GM18867 (cell line): ENCODE data around the gene PCYT1B.
"Not testable (repeated sequence)": the region's sequence is repeated elsewhere in the genome, so short reads cannot be mapped to it uniquely, and the experiment has no call there.

Experiments used
- ATAC-seq: cut with Tn5 transposase; IDR thresholded peaks from one replicate; pipeline ENCODE4 v1.9.1; 2021; ENCODE audit warnings: mild to moderate bottlenecking, moderate library complexity; ENCODE audit not compliant: unreplicated experiment

PCYT1B gene

GRCh38 chrX:24647257-24648058 is at the start of gene PCYT1B:
Gene PCYT1B, minus strand, starts transcription at chrX:24647347. Its CDS starts 242 bp downstream, at chrX:24647105.
- peak; percentile 93 for ATAC-seq

DNA sequence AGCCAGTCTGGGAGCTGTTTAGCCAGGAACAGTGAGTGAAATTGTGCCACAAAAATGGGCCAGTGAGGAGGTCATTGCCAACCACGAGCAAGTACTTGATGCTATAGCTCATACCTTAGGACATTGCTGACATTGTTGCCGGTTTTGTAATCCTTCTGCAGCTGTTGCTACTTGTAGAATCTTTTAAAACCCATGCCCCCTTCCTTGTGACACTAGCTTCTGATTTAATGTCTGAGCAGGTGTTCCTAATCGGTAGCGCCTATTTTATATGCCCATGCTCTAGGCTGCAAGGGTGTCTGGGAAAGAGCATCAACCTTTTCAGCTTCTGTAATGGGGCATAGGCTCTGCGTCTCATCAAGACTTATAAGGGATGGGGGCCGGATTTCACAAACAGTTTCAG is 49.1 kb upstream of the PCYT1B start:
- ATAC-seq, result no peak

DNA sequence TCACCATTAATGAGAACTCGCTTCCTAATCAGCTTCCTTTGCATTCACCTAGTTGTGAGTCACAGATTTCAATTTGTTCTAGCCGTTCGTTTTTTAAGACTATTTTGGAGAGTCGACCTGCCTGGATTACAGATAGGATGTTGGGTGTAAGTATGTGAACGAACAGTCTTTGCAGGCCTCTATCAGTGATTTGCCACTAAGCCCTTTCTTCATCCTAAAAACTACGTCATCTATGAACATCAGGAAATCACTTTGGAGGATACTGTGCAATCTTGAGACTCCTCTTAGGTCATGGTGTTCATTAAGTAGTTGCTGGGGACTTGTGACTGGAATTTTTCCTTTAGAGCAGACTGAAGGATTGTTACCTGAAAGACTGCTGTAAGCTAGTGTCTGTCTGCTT is 47.7 kb upstream of the PCYT1B start:
- no peak for ATAC-seq

DNA sequence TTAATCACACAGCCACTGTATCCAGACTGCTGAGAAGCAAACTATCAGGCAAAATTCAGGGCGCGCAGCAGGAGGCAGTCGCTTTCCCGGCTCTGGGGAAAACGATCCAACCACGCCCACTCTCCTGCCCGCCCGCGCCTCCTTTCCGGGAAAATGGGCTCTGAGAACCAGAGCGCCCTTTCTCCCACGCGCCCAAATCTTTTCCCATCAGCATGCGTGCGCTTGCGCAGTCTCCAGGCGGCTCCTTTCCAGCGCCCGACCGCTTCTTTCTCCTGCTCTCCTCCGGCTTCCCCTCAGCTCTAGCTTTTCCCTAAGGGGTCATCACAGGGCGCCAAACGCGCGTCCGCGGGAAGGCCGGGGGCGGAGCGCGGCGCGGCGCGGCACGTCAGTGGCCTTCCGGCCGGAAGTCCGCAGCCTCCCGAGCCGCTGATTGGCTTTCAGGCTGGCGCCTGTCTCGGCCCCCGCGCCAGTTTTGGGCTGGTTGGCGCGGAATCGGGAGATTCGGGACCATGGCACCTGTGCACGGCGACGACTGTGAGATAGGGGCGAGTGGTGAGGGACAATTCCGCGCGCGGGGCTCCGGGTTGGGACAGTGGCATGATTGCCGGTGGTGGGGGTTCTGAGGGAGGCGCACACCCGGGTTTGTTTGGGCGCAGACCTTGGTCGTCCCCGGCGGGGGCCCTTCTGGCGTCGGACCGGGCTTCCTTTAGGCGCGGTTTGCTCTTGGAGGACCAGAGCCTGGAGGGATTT is 46.5 kb upstream of the PCYT1B start, which contains the start of gene POLA1:
Gene POLA1 (plus strand): TSS at position 466 of the 750 bp plus-strand sequence. CDS start 44 bp downstream, at position 510.
- peak; percentile 95 for ATAC-seq

DNA sequence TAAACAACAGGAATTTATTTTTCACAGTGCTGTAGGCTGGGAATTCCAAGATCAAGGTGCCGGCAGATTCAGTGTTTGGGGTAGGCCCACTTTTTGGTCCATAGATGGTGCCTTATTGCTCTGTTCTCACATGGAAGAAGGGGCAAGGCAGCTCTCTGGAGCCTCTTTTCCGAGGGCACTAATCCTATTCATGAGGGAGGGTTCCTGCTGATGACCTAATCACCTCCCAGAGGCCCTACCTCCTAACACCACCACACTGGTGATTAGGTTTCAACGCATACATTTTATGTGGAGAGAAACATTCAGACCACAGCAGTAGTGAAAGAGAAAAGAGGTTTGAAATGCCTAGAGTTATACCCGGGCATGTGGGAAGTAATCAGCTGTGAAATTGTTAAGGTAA is 45.2 kb upstream of the PCYT1B start:
- no peak for ATAC-seq

DNA sequence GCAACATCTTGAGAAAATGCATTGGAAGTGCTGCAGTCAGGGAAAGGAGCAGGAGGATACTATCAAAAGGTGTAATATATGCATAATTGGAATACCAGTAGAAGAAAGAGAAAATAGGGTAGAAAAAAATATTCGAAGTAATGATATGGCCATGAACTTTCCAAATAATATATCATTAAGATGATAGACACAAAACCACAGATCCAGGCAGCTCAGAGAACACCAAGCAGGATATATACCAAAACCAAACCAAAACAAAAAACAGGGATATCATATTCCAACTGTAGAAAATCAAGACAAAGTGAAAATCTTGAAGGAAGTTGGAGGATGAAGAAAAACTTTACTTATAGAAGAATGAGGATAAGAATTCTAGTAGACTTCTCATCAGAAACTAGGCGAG is 36.9 kb upstream of the PCYT1B start:
- no peak for ATAC-seq

GRCh38 chrX:24682739-24683432 is 35.7 kb upstream of the PCYT1B start:
- no peak for ATAC-seq

- ATAC-seq, result peak; percentile 68
Observed at GRCh38 chrX:24676403-24677024, 29.4 kb upstream of the PCYT1B start.

DNA sequence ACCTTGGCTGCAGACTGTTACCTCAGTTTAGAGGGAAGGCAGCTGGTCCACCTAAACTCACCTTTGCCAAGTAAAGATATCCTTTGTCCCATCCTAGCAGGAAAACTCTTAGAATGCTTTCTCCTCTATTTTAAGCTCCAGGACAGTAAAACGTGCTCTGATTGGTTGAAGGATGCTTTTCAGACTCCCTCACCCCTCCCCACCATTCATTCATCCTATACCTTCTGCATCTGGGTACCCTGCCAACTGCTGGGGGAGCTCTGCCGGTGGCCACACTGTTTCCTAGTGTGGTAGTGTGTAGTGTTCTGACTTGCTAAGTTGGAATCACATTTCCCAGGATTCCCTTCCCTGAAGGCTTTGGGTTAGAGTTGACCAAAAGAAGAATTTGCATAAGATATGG is 26.3 kb upstream of the PCYT1B start:
- ATAC-seq, result no peak

DNA sequence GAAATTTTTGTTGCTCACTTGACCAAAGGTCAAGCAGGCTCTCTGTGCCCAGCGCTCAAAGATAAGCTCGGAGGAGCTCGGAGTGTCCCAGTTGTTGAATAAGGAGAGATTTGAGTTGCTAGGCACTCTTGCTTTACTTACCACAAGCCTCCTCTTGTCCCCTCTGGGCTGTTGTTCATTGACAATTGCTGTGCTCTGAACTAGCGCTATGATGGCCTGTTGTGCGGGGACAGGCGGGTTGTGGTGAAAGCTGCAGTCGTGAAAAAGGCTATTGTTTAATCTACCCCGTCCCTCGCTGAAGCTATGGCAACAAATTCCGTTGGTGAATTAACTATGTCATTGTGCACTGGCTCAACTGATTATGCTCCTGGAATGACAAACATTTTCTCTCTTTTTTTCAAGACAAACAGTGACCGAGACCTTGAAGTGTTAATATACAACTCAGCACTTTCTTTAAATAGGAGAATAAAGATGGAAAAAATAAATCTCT is 25.6 kb upstream of the PCYT1B start:
- no peak for ATAC-seq

- no peak for ATAC-seq
Observed at GRCh38 chrX:24668111-24668510, 21.0 kb upstream of the PCYT1B start.

DNA sequence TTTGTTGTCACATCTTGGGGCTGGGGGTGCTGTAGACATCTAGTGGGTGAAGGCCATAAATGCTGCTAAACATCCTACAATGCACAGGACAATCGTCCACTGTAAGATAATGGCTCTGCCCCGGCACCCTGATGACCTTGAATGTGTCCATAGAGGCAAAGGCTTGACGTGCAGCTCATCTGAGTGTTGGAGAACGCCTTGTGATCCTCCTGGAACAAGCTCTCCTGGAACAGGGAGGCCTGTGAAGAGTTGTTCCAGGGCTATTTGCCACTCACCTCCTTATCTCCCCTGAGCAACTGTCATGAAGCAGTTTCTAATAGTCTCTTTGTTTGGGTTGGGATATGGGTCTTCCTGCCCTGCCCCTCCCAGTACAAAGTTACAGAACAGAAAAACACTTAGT is 15.2 kb upstream of the PCYT1B start:
- ATAC-seq, result no peak

- no peak for ATAC-seq
Observed at GRCh38 chrX:24661292-24661691, 14.1 kb upstream of the PCYT1B start.

DNA sequence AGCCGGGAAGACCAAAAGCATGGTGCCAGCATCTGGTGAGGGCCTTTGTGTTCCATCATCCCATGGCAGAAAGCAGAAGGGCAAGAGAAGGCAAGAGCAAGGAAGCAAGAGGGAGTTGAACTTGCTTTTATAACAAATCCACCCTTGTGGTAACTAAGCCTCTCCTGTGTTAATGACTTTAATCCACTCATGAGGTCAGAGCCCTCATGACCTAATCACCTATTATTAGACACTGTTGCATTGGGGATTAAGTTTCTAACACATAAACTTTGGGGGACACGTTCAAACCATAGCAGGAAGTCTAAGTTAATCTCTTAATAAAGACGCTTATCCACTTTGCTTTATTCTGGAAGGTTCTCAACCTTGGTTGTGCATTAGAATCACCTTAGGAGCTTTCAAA is 12.5 kb upstream of the PCYT1B start:
- ATAC-seq, result no peak

DNA sequence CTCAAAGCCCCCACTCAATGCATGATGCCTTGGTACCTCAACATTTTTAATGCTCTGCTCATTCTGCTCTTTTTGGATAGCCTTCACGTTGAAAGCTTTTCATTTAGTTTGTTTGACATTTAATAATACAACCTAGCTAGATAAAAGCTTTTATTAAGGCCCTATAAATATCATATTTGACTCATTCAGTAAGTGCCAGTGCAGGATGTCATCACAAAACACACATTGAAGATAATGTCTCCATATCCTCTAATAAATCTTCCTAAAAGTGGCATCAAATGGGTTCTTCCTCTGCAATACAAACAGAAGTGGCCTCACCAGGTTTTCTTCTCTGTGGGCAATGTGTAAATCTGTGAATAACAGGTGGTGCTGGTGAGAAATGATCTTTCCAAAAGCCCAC is 12.0 kb upstream of the PCYT1B start:
- ATAC-seq, result no peak

DNA sequence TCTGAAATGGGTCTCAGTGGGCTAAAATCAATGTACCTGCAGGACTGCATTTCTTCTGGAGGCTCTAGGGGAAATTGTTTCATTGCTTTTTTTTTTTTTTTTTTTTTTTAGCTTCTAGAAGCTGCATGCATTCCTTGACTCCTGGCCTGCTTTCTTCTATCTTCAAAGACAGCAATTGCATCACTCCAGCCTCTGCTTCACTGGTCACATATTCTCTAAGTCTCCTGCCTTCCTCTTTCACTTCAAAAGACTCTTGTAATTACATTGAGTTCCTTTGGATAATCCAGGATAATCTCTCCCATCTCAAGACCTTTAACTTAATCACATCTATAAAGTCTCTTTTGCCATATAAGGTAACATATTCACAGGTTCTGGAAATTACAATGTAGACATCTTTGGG is 11.3 kb upstream of the PCYT1B start:
- ATAC-seq, result no peak

DNA sequence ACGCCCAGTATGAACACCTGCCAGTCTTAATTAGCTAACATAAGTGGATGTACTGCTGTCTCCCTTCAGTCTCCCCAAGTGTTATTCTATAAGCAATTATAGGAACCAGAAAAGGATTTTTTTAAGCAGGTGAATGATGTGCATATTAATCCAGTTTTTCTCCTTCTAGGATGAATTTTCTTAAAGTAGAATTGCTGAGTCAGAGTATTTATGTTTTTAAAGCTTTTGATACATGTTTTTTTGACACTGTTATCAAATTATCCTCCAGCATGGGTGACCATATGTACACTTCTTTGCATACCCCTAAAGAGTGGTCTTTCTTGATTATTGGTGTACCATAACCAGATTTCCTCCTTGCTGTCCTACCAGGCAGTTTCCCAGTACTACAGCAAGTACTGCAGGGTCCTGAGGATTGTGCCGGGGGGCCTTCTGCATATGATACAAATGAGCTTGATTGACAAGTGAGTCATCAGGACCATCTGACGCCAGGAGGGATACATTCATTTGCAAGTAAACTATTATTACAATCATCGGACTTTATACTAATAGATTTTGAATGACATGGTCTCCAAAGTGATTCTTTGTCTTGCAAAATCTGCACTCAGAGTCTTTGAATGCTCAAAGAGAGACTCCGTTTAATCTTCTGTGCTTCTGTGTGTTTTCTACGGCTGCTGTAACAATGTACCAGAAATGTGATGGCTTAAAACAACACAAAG is 10.7 kb upstream of the PCYT1B start:
- no peak for ATAC-seq

- ATAC-seq, result not testable (repeated sequence)
Observed at GRCh38 chrX:24655679-24656078, 8.5 kb upstream of the PCYT1B start.

GRCh38 chrX:24651783-24652182 is 4.6 kb upstream of the PCYT1B start:
- ATAC-seq, result no peak

GRCh38 chrX:24648495-24648894 is 1.3 kb upstream of the PCYT1B start:
- no peak for ATAC-seq
